PC-3 (cell line): ENCODE results near the gene IL1RAPL2. TPM values are rescaled to one million over a fixed set of nuclear protein-coding genes. Genes with fewer than 3 reads are reported as not detected.
A peak's percentile ranks its signal among the peaks of the same experiment; 100 is the strongest.

Experiments
- ATAC-seq: fragments of 200-7000 bp; cut with Tn5 transposase; 2 replicates; pipeline ENCODE4 v1.9.1; 2020; ENCODE audit warnings: mild to moderate bottlenecking, moderate library complexity
- BruUV-seq: library from RNA; stranded (reverse); fragments of 400-500 nt; replicated peaks from 2 replicates; lab custom pipeline; 2021; lab: Mats Ljungman, UMichigan
- CTCF ChIA-PET: fragments of 300-600 bp; sonication (Branson Sonifier 250); formaldehyde crosslinking; loops from one replicate; lab custom pipeline; 2022; ENCODE audit warnings: antibody characterized with exemption; lab: Charles Lee
- POLR2A ChIA-PET: fragments of 300-600 bp; sonication (Branson Sonifier 250); formaldehyde crosslinking; loops from one replicate; lab custom pipeline; 2022; ENCODE audit warnings: antibody characterized with exemption; ENCODE audit not compliant: unreplicated experiment; lab: Charles Lee
- DNase-seq: peaks from one replicate; pipeline ENCODE4 v3.0.0-alpha.2; 2015
- H2AFZ ChIP-seq: fragments of 300-600 bp; sonication (generic); 2 replicates; pipeline ENCODE4 v1.6.0; 2016; ENCODE audit warnings: antibody characterized with exemption, low read length
- H3F3A ChIP-seq: fragments of 300-600 bp; sonication (generic); one replicate; pipeline ENCODE4 v1.6.0; 2017; ENCODE audit warnings: antibody characterized with exemption, low read length, control low read depth, mild to moderate bottlenecking; ENCODE audit not compliant: unreplicated experiment
- H3K27ac ChIP-seq: fragments of 300-600 bp; sonication (generic); 2 replicates; pipeline ENCODE4 v1.5.1; 2016; ENCODE audit warnings: mild to moderate bottlenecking, low read length
- H3K27me3 ChIP-seq: fragments of 300-600 bp; sonication (generic); 2 replicates; pipeline ENCODE4 v1.6.1; 2016; ENCODE audit warnings: low read length, mixed read lengths
- H3K36me3 ChIP-seq: fragments of 300-600 bp; sonication (generic); 2 replicates; pipeline ENCODE4 v1.6.1; 2016; ENCODE audit warnings: low read depth, mixed run types, low read length, mixed read lengths
- H3K4me1 ChIP-seq: fragments of 300-600 bp; sonication (generic); 2 replicates; pipeline ENCODE4 v1.5.1; 2016; ENCODE audit warnings: low read length; ENCODE audit not compliant: insufficient read depth
- H3K4me2 ChIP-seq: fragments of 300-600 bp; sonication (generic); 2 replicates; pipeline ENCODE4 v1.6.0; 2016; ENCODE audit warnings: low read length
- H3K4me3 ChIP-seq: fragments of 300-600 bp; sonication (generic); 2 replicates; pipeline ENCODE4 v1.5.1; 2016; ENCODE audit warnings: mild to moderate bottlenecking, low read length, mixed read lengths
- H3K79me2 ChIP-seq: fragments of 300-600 bp; sonication (generic); 2 replicates; pipeline ENCODE4 v1.6.1; 2017; ENCODE audit warnings: low read length, mixed read lengths
- H3K9ac ChIP-seq: fragments of 300-600 bp; sonication (generic); 2 replicates; pipeline ENCODE4 v1.6.0; 2016; ENCODE audit warnings: mild to moderate bottlenecking, low read length
- H3K9me2 ChIP-seq: fragments of 300-600 bp; sonication (generic); replicated peaks from 2 replicates; pipeline ENCODE4 v1.6.1; 2016; ENCODE audit warnings: mixed run types, low read length, mixed read lengths
- H3K9me3 ChIP-seq: fragments of 300-600 bp; sonication (generic); 2 replicates; pipeline ENCODE4 v1.6.1; 2016; ENCODE audit warnings: low read length, mixed read lengths
- H4K20me1 ChIP-seq: fragments of 300-600 bp; sonication (generic); 2 replicates; pipeline ENCODE4 v1.6.1; 2016; ENCODE audit warnings: low read length, mixed read lengths
- EZH2 ChIP-seq: fragments of 300-600 bp; sonication (generic); IDR thresholded peaks from one replicate; pipeline ENCODE4 v1.6.1; 2017; ENCODE audit warnings: antibody characterized with exemption, mild to moderate bottlenecking, low read length; ENCODE audit not compliant: unreplicated experiment
- EZH2phosphoT487 ChIP-seq: fragments of 300-600 bp; sonication (generic); IDR thresholded peaks from 2 replicates; pipeline ENCODE4 v1.6.1; 2018; ENCODE audit warnings: mild to moderate bottlenecking, antibody characterized with exemption, low read length, borderline replicate concordance
- intact Hi-C: fragments of 100-400 bp; cut with micrococcal nuclease; formaldehyde crosslinking; loops from 2 replicates; pipeline ENCODE4 v1.9.0; 2023
- total RNA-seq: library from RNA; depleted of rRNA; stranded (reverse); fragments of >200 nt; gene quantifications from 2 replicates; pipeline ENCODE4 v1.2.3, GENCODE V29; 2014
- TF ChIP-seq, protein P1 (sequence below): fragments of 300-600 bp; sonication (generic); conservative IDR thresholded peaks from 2 replicates; pipeline ENCODE4 v1.5.1; 2017; ENCODE audit warnings: antibody characterized with exemption, low read depth, mild to moderate bottlenecking, low read length

IL1RAPL2 gene
- total RNA-seq, 1 experiment from 2014 or later, result 0.62 TPM

DNA sequence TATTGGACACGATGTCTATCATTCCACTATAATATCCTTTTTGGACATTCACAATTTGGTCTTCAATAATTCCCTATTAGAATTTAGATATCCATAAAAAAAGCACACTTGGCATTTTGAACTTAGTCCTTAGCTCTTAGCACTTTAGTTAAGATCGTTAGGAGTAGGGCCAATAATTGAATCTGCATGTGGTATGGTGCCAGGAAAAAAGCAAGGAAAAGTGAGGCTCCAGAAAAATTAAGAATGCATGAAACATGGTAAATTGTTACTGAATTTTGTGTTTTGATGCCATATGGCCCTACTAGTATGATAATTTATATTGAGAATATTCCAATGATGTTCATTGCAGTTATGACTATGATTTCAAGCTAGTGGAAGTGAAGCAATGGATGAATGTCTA lies 708.1 kb downstream of the IL1RAPL2 start:
- TF ChIP-seq EZH2, result no peak
- TF ChIP-seq EZH2phosphoT487, result no peak
- TF ChIP-seq, protein P1, sequence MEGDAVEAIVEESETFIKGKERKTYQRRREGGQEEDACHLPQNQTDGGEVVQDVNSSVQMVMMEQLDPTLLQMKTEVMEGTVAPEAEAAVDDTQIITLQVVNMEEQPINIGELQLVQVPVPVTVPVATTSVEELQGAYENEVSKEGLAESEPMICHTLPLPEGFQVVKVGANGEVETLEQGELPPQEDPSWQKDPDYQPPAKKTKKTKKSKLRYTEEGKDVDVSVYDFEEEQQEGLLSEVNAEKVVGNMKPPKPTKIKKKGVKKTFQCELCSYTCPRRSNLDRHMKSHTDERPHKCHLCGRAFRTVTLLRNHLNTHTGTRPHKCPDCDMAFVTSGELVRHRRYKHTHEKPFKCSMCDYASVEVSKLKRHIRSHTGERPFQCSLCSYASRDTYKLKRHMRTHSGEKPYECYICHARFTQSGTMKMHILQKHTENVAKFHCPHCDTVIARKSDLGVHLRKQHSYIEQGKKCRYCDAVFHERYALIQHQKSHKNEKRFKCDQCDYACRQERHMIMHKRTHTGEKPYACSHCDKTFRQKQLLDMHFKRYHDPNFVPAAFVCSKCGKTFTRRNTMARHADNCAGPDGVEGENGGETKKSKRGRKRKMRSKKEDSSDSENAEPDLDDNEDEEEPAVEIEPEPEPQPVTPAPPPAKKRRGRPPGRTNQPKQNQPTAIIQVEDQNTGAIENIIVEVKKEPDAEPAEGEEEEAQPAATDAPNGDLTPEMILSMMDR, result no peak
- ATAC-seq (no peak), DNase-seq (no peak)
- BruUV-seq, result no TSS peak
- H3K27me3 ChIP-seq, result no peaks in the 10 kb centered on the region
- H3K4me1 ChIP-seq, result peaks cover 14% of the 10 kb centered on the region
- no peak overlapping the region for H3K4me3 ChIP-seq
- H3K79me2 ChIP-seq, result no peaks in the 10 kb centered on the region
- H3F3A ChIP-seq, result no peaks in the 10 kb centered on the region
- intact Hi-C loops, result no loop called here
- no peak overlapping the region for H3K9ac ChIP-seq
- ChIA-PET CTCF (no interaction called here), POLR2A (no interaction called here)
- no peaks in the 10 kb centered on the region for H4K20me1 ChIP-seq
- no peak overlapping the region for H3K4me2 ChIP-seq
- H3K36me3 ChIP-seq, result no peaks in the 10 kb centered on the region
- no peak overlapping the region for H2AFZ ChIP-seq
- no peaks in the 10 kb centered on the region for H3K9me3 ChIP-seq
- H3K9me2 ChIP-seq, result no peaks in the 10 kb centered on the region
- H3K27ac ChIP-seq, result no peak overlapping the region

DNA sequence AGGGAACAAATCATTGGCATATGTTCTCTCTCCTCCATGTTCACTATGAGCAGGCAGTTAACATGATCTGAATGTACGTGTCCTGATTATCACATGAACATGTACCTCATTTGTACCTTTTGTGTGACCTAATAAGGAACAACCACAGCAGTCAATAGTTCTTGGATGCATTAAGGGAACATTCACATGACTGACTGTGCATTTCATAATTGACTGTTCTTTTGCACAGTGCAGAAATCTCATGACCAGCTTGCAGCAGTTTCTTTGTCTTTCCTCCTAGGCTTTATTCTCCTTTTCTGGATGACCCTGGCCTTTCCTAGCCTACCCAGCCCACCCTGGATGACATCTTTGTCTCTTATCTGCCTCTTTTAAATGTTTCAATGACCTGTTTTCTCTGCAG lies 711.1 kb downstream of the IL1RAPL2 start:
- no TSS peak for BruUV-seq
- H3F3A ChIP-seq, result no peaks in the 10 kb centered on the region
- no peak for TF ChIP-seq EZH2
- TF ChIP-seq, protein P1, result no peak
- TF ChIP-seq EZH2phosphoT487, result no peak
- no peak overlapping the region for H2AFZ ChIP-seq
- H3K9ac ChIP-seq, result no peak overlapping the region
- no peaks in the 10 kb centered on the region for H4K20me1 ChIP-seq
- ChIA-PET POLR2A (no interaction called here), CTCF (no interaction called here)
- no peak overlapping the region for H3K4me2 ChIP-seq
- no peaks in the 10 kb centered on the region for H3K9me3 ChIP-seq
- intact Hi-C loops, result no loop called here
- ATAC-seq (no peak), DNase-seq (no peak)
- peaks cover 14% of the 10 kb centered on the region for H3K4me1 ChIP-seq
- H3K4me3 ChIP-seq, result no peak overlapping the region
- no peaks in the 10 kb centered on the region for H3K79me2 ChIP-seq
- no peaks in the 10 kb centered on the region for H3K27me3 ChIP-seq
- no peaks in the 10 kb centered on the region for H3K9me2 ChIP-seq
- no peaks in the 10 kb centered on the region for H3K36me3 ChIP-seq
- H3K27ac ChIP-seq, result no peak overlapping the region

- H4K20me1 ChIP-seq, result no peaks in the 10 kb centered on the region
- ChIA-PET POLR2A (no interaction called here), CTCF (no interaction called here)
- no peak overlapping the region for H2AFZ ChIP-seq
- no peak overlapping the region for H3K4me3 ChIP-seq
- no peaks in the 10 kb centered on the region for H3K79me2 ChIP-seq
- H3K4me1 ChIP-seq, result no peaks in the 10 kb centered on the region
- ATAC-seq, result no peak
- no TSS peak for BruUV-seq
- H3K27me3 ChIP-seq, result no peaks in the 10 kb centered on the region
- H3K36me3 ChIP-seq, result no peaks in the 10 kb centered on the region
- no peak overlapping the region for H3K4me2 ChIP-seq
- H3K27ac ChIP-seq, result no peak overlapping the region
- H3K9me2 ChIP-seq, result no peaks in the 10 kb centered on the region
- H3F3A ChIP-seq, result no peaks in the 10 kb centered on the region
- no peaks in the 10 kb centered on the region for H3K9me3 ChIP-seq
- intact Hi-C loops, result no loop called here
- TF ChIP-seq EZH2phosphoT487, result no peak
- TF ChIP-seq, protein P1, result no peak
- TF ChIP-seq EZH2, result no peak
- DNase-seq, result peak; percentile 37
- H3K9ac ChIP-seq, result no peak overlapping the region
Observed at GRCh38 chrX:105282077-105282476, 716.1 kb downstream of the IL1RAPL2 start.
